Measurements from ENCODE around the gene CDKN1C. TPM values are rescaled to one million over a fixed set of nuclear protein-coding genes. Genes with fewer than 3 reads are reported as not detected.
A peak's percentile ranks its signal among the peaks of the same experiment; 100 is the strongest.

CDKN1C gene
- total and polyA plus RNA-seq, 2 donors from 2014 or later, result 54.8 to 192 TPM

DNA sequence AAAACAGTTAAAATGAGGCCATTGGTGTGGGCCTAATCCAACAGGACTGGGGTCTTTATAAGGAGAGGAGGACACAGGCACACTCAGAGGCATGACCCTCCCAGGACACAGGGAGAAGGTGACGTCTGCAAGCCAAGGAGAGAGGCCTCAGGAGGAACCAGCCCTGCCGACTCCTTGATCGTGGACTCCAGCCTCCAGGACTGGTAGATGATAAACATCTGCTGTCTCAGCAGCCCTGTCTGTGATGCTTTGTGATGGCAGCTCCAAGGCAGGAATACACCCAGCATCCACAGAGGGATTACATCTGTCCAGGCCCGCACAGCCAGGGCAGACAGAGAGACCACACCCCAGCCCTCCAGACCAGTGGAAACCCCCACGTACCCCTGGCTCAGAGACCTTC lies 18.4 kb downstream of the CDKN1C start:
- TF ChIP-seq, protein P1, sequence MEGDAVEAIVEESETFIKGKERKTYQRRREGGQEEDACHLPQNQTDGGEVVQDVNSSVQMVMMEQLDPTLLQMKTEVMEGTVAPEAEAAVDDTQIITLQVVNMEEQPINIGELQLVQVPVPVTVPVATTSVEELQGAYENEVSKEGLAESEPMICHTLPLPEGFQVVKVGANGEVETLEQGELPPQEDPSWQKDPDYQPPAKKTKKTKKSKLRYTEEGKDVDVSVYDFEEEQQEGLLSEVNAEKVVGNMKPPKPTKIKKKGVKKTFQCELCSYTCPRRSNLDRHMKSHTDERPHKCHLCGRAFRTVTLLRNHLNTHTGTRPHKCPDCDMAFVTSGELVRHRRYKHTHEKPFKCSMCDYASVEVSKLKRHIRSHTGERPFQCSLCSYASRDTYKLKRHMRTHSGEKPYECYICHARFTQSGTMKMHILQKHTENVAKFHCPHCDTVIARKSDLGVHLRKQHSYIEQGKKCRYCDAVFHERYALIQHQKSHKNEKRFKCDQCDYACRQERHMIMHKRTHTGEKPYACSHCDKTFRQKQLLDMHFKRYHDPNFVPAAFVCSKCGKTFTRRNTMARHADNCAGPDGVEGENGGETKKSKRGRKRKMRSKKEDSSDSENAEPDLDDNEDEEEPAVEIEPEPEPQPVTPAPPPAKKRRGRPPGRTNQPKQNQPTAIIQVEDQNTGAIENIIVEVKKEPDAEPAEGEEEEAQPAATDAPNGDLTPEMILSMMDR (IDR thresholded peaks at IDR 0.05; ENCODE audit: borderline replicate concordance, extremely low read depth, insufficient read depth), result no peak
- H3K4me1 ChIP-seq (ENCODE audit: control insufficient read depth in 2 of 3, insufficient read depth in 2 of 3, low read depth in 1 of 3, low read length in 3 of 3), result peaks cover 0 to 4% (median 0%) of the 10 kb centered on the region in 3 donors
- FAIRE-seq, result no peak

DNA sequence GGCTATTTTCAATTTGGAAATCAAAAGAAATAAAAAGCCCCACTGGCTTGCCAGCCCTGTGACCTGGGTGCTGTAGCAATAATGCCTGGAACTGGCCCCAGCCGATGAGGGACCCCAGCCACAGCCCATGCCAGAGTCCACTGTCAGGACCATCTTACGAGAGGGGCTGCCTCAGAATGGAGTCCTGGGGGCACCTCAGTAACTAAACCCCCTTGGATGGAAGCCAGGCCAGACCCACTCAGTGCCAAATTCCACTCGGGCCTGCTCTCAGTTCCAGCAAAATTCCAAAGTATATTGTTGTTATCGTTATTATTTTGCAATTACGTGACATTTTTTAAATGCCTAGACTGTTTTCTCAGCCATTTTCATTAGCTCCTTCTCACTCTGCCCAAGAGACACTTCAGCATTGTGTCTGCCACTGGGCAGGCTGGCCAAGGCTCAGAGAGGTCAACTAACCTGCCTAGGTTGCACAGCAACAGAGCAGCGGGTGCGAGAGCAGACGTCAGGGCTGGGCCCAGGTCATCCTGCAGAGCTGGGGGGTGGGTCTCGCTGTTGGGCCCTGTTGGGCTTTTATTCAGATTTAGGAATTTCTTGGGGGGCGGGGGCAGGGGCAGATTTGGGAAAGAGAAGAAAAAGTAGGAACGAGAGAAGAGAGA lies 19.5 kb downstream of the CDKN1C start:
- TF ChIP-seq, protein P1 (IDR thresholded peaks at IDR 0.05; ENCODE audit: borderline replicate concordance, extremely low read depth, insufficient read depth), result no peak
- DNase-seq (no peak), FAIRE-seq (no peak)
- no peaks in the 10 kb centered on the region for H3K36me3 ChIP-seq (ENCODE audit: control insufficient read depth in 2 of 3, insufficient read depth in 3 of 3, low read length in 3 of 3)
- H3K9ac ChIP-seq (ENCODE audit: low read length in 3 of 3), result no peak overlapping the region
- H3K4me1 ChIP-seq (ENCODE audit: control insufficient read depth in 2 of 3, insufficient read depth in 2 of 3, low read depth in 1 of 3, low read length in 3 of 3), result peaks cover 0 to 4% (median 0%) of the 10 kb centered on the region in 3 donors
- no peaks in the 10 kb centered on the region for H3K9me3 ChIP-seq (ENCODE audit: control insufficient read depth in 2 of 3, insufficient read depth in 1 of 3, low read length in 3 of 3)
- H3K27me3 ChIP-seq (ENCODE audit: control insufficient read depth, insufficient read depth, low read length), result peaks cover 12% of the 10 kb centered on the region
- intact Hi-C loops (cut with DNase I), result no loop called here
- no peak overlapping the region for H3K4me3 ChIP-seq (ENCODE audit: low read length in 3 of 3)
- no peak overlapping the region for H3K27ac ChIP-seq (ENCODE audit: low read depth in 2 of 2, low read length in 2 of 2)

More for the DNA sequence above, 18.4 kb downstream of the CDKN1C start:
- no peak for DNase-seq
- peaks cover 12% of the 10 kb centered on the region for H3K27me3 ChIP-seq (ENCODE audit: control insufficient read depth, insufficient read depth, low read length)
- no peak overlapping the region for H3K27ac ChIP-seq (ENCODE audit: low read depth in 2 of 2, low read length in 2 of 2)
- no peaks in the 10 kb centered on the region for H3K9me3 ChIP-seq (ENCODE audit: control insufficient read depth in 2 of 3, insufficient read depth in 1 of 3, low read length in 3 of 3)
- H3K4me3 ChIP-seq (ENCODE audit: low read length in 3 of 3), result no peak overlapping the region
- intact Hi-C loops (cut with DNase I), result no loop called here
- H3K36me3 ChIP-seq (ENCODE audit: control insufficient read depth in 2 of 3, insufficient read depth in 3 of 3, low read length in 3 of 3), result no peaks in the 10 kb centered on the region
- no peak overlapping the region for H3K9ac ChIP-seq (ENCODE audit: low read length in 3 of 3)

DNA sequence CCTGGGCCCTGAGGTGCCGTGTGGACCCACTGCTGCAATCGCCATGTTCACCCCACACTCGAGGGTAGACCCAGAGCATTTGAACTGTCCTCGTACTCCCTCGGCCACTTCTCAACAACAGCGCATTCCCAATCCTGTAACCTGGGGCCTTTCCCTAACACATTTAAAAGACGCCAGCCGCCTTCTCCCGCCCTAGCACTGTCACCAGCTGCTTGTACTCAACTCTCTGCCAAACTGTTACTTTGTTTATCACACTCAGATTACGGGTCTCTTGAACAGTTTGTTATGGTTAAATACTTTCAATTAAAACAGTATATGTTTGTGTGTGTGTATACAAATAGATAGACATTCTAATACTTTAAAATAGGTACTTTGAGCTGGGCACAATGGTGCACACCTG lies 20.7 kb downstream of the CDKN1C start:
- H3K27ac ChIP-seq (ENCODE audit: low read depth in 2 of 2, low read length in 2 of 2), result no peak overlapping the region

More for the DNA sequence above, 20.7 kb downstream of the CDKN1C start:
- no peaks in the 10 kb centered on the region for H3K9me3 ChIP-seq (ENCODE audit: control insufficient read depth in 2 of 3, insufficient read depth in 1 of 3, low read length in 3 of 3)
- no peak overlapping the region for H3K9ac ChIP-seq (ENCODE audit: low read length in 3 of 3)
- H3K4me3 ChIP-seq (ENCODE audit: low read length in 3 of 3), result no peak overlapping the region
- no peaks in the 10 kb centered on the region for H3K36me3 ChIP-seq (ENCODE audit: control insufficient read depth in 2 of 3, insufficient read depth in 3 of 3, low read length in 3 of 3)
- TF ChIP-seq, protein P1 (IDR thresholded peaks at IDR 0.05; ENCODE audit: borderline replicate concordance, extremely low read depth, insufficient read depth), result no peak
- H3K27me3 ChIP-seq (ENCODE audit: control insufficient read depth, insufficient read depth, low read length), result peaks cover 3% of the 10 kb centered on the region
- intact Hi-C loops (cut with DNase I), result no loop called here
- FAIRE-seq (no peak), DNase-seq (peak in 1 of 5 donors; percentile 54)
- H3K4me1 ChIP-seq (ENCODE audit: control insufficient read depth in 2 of 3, insufficient read depth in 2 of 3, low read depth in 1 of 3, low read length in 3 of 3), result no peaks in the 10 kb centered on the region
